Measurements from ENCODE around the gene D2HGDH. TPM values are rescaled to one million over a fixed set of nuclear protein-coding genes. Genes with fewer than 3 reads are reported as not detected.
A peak's percentile ranks its signal among the peaks of the same experiment; 100 is the strongest.

D2HGDH gene
- total RNA-seq, 2 experiments from 2014 or later: 39.4 to 42.6 TPM

DNA sequence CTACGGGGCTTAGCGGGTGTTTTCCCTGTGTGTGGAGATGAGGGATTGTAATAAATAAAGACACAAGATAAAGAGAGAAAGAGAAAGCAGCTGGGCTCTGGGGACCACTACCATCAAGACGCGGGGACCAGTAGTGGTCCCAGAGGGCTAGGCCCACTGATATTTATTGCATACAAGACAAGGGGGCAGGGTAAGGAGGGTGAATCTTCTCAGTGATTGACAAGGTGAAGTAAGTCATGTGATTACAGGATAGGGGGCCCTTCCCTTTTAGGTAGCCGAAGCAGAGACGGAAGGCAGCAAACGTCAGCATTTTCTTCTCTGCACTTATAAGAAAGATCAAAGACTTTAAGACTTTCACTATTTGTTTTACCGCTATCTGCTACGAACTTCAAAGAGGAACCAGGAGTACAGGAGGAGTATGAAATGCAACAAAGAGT is 37.7 kb downstream of the D2HGDH start:
- intact Hi-C loops (cut with micrococcal nuclease): no loop called here
- H3K9me3 Mint-ChIP-seq: no peaks in the 10 kb centered on the region
- H3K4me1 Mint-ChIP-seq (ENCODE audit: low read depth): peaks cover 12% of the 10 kb centered on the region
- peak overlapping the region; percentile 65 for H3K27ac Mint-ChIP-seq
- ChIA-PET POLR2A (interaction anchor here (1.9 kb wide), 1 partner anchor 9 kb away, joined by 7 read pairs; no protein-coding TSS in a partner anchor), CTCF (interaction anchor here (0.6 to 1.0 kb wide), 3 partner anchors 9 to 95 kb away, joined by 3 read pairs; no protein-coding TSS in a partner anchor)
- TF ChIP-seq CTCF (IDR thresholded peaks at IDR 0.05): no peak
- peak overlapping the region; percentile 37 for H3K4me3 Mint-ChIP-seq
- no peaks in the 10 kb centered on the region for H3K36me3 Mint-ChIP-seq (ENCODE audit: low read depth)
- H3K27me3 Mint-ChIP-seq: no peaks in the 10 kb centered on the region
- ATAC-seq: peak; percentile 60
- DNase-seq: peak; percentile 73

DNA sequence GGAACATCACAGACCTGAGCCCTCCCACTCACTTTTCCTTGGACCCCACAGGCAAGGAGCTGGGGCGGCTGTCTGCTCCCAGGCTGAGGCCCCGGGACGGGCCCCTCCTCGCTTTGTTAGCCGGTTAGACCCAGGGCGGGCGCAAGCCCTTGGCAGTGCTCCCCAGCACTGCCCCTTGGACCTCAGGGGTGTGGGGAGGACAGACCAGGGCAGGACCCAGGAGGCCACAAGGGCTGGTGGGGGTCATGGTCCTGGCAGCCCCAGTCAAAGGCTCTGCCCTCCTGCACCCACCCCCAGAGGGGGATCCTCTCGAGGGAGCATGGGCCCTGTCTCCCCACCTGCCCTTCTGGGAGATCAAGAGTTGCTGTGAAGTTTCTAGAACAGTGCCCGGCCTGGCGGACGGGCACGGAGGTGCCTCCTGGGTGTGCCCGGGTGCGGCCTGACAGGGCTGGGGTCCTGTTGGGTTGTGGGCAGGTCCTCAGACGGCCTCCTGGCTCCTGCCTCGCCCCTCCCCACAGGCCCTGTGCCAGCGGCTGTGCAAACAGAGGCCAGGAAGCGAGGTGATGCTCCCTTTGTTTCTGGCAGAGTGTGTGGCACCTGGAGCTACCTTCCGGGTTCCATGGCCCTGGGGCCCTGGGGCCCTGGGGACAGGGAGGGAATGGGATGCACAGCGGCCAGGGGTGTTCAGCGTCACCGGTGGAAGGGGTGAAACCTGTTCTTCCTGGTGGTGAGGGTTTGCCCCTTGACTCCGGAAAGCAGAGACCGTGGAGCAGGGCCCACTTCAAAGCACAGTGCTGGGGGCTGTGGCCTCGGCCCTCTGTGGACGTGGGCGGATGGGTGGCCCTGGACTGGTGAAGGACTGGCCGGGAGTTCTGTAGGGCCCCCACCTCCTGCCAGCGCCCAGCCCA is 39.3 kb downstream of the D2HGDH start:
- intact Hi-C loops (cut with micrococcal nuclease): no loop called here
- no peak for TF ChIP-seq CTCF (IDR thresholded peaks at IDR 0.05)
- ChIA-PET CTCF (interaction anchor here (1.2 kb wide), 1 partner anchor 11 kb away, joined by 4 read pairs; no protein-coding TSS in a partner anchor), POLR2A (interaction anchor here (1.4 kb wide), 1 partner anchor 14 kb away, joined by 3 read pairs; no protein-coding TSS in a partner anchor)
- Mint-ChIP-seq H3K4me1 (ENCODE audit: low read depth) (peaks cover 12% of the 10 kb centered on the region), H3K27ac (no peak overlapping the region), H3K4me3 (no peak overlapping the region), H3K36me3 (ENCODE audit: low read depth) (no peaks in the 10 kb centered on the region), H3K27me3 (no peaks in the 10 kb centered on the region), H3K9me3 (no peaks in the 10 kb centered on the region)
- ATAC-seq: no peak
- no peak for DNase-seq

DNA sequence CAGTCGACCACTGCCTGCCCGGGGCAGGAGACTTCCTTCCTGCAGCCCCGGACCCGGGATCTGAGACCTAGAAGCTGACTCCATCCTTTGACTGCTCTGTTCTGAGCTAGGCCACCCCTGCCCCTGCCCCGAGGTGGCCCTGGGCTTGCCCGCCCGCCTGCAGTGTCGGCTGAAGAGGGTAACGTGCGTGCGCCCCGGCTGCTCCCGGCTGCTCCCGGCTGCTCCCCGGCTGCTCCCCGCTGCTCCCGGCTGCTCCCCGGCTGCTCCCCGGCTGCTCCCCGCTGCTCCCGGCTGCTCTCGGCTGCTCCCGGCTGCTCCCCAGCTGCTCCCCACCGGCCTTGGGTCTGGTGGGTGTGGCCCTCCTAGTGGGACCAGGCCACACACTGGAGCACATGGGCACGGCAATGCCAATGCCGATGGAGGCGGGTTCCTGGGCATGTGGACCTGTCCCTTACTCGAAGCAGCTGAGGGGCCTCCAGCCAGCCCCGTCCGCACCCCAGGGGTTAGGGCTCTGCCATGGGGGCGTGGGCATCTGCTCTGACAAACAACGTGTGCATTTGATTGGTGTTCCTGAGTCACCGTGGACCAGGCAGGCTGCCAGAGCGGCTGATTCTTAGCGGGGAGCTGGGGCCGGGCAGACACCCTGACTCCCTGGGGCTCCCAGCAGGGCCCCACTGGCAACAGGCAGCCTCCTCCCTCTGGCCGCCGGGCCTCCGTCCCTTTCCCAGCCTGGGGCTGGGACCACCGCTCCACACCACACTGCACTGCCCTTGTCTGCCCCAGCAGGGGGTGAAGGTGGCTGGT is 40.2 kb downstream of the D2HGDH start:
- ChIA-PET POLR2A (interaction anchor here (1.3 to 1.4 kb wide), 2 partner anchors 13 to 20 kb away, joined by 3 read pairs; no protein-coding TSS in a partner anchor), CTCF (interaction anchor here (1.4 kb wide), 1 partner anchor 104 kb away, joined by 3 read pairs; no protein-coding TSS in a partner anchor)
- Mint-ChIP-seq H3K9me3 (no peaks in the 10 kb centered on the region), H3K4me3 (no peak overlapping the region), H3K4me1 (ENCODE audit: low read depth) (peaks cover 12% of the 10 kb centered on the region), H3K27me3 (no peaks in the 10 kb centered on the region), H3K27ac (no peak overlapping the region), H3K36me3 (ENCODE audit: low read depth) (no peaks in the 10 kb centered on the region)
- DNase-seq: no peak
- ATAC-seq: no peak
- intact Hi-C loops (cut with micrococcal nuclease): no loop called here
- TF ChIP-seq CTCF (IDR thresholded peaks at IDR 0.05): no peak

GRCh38 chr2:241775223-241776177 is 41.1 kb downstream of the D2HGDH start:
- Mint-ChIP-seq H3K4me1 (ENCODE audit: low read depth) (peaks cover 12% of the 10 kb centered on the region), H3K27ac (no peak overlapping the region), H3K9me3 (no peaks in the 10 kb centered on the region), H3K27me3 (no peaks in the 10 kb centered on the region), H3K36me3 (ENCODE audit: low read depth) (no peaks in the 10 kb centered on the region), H3K4me3 (no peak overlapping the region)
- intact Hi-C loops (cut with micrococcal nuclease): no loop called here
- CTCF ChIA-PET: interaction anchor here (1.4 kb wide), 1 partner anchor 103 kb away, joined by 3 read pairs; no protein-coding TSS in a partner anchor
- no peak for ATAC-seq
- POLR2A ChIA-PET: interaction anchor here (1.3 to 1.4 kb wide), 3 partner anchors 11 to 21 kb away, joined by 3 read pairs; no protein-coding TSS in a partner anchor
- no peak for DNase-seq
- TF ChIP-seq CTCF (IDR thresholded peaks at IDR 0.05): no peak

All from activated CD8-positive, alpha-beta T cell treated with anti-CD3 and anti-CD28 coated beads for 36 hours (primary cell).